HG02571 (cell line): ENCODE measurements around the gene SGSM2.

Source experiments
- ATAC-seq: cut with Tn5 transposase; IDR thresholded peaks from one replicate; pipeline ENCODE4 v1.9.1; 2021; ENCODE audit warnings: mild to moderate bottlenecking, moderate library complexity; ENCODE audit not compliant: unreplicated experiment

The SGSM2 gene

DNA sequence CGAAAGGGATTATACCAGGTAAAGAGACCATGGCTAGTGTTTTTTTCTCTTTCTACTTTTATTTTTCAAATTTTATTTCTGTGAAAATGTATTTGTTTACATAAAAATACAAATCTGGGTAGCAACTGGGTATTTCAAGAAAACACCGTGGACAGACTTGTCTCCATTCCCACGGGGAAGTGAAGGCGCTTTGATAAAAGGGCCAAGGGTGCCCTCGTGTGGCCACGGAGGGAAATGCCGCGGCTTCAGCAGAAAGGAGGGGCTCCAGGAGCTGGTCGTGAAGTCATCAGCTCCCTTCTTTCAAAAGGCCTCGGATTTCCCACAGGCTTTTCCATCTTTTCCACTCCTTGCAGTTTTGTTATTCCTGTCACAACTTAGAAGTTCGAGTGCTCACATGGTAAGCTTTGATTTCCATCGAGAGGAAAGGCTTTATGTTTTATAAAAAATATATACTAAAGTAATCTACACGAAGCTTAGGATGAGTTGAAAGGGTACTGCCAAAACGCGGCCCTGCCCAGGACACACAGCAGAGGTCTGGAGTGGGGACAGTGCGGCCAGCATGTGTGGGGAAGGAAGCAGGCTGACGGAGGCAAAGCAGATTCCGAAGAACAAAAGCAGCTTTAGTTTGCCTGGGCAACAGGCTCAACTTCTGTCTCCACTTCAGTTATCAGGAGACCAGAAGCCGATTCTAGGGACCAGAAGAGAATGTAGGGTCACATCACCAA is 78.9 kb downstream of the SGSM2 start:
- no peak for ATAC-seq

DNA sequence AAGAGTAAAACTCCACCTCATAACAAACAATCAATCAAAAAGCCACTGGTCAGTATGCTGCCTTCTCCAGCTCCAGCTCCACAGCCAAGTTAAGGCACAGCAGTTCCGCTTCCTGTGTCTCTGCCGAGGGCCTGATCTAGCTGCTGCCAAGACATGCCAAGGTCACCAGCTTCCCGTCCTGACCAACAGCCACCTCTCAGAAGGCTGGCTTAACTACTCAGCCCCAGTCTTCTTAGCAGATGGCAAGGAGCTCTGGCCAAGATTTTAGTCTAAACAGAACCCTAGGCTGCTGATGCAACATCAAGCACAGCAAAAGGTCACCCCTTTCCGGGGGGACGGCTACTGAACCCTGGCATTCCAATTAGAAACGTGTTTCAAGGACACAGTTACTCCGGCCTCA is 81.3 kb downstream of the SGSM2 start:
- ATAC-seq: no peak

DNA sequence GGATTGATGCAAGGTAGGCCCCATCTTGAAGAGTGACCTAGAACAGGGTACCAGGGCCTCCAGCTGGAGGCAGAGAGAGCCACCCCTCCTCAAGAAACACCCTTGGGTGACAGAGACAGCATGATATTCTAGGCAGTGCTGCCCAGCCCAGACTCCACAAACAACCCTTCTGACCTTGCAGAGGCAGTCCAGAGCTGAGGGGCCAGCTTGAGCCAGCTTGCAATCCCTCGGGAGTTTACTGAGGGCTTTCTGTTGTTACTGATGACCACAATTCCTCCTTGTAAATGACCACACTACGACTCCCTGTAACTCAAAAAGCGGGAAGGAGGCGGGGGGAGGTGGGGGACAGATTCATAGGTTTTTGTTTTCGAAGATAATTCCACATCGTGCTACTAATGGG is 82.2 kb downstream of the SGSM2 start:
- ATAC-seq: no peak

DNA sequence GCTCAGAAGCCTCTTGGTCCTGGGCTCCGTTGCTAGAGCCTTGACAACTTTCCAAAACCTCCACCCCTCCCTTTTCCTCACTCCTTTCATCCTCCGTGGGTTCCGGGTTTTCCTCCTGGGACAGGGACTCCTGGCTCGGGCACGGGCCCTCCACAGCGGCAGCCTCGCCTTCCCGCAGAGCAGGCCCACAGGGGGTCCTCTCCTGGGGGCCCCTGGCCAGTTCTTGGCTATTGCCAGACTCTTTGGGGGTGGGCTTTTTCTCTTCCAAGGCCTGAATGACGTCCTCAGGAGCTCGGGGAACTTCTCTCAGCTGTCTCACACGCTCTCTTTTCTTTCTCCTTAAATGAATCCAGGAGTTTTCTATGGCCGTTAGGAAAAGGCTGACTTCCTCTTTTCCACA is 82.9 kb downstream of the SGSM2 start:
- ATAC-seq: no peak

DNA sequence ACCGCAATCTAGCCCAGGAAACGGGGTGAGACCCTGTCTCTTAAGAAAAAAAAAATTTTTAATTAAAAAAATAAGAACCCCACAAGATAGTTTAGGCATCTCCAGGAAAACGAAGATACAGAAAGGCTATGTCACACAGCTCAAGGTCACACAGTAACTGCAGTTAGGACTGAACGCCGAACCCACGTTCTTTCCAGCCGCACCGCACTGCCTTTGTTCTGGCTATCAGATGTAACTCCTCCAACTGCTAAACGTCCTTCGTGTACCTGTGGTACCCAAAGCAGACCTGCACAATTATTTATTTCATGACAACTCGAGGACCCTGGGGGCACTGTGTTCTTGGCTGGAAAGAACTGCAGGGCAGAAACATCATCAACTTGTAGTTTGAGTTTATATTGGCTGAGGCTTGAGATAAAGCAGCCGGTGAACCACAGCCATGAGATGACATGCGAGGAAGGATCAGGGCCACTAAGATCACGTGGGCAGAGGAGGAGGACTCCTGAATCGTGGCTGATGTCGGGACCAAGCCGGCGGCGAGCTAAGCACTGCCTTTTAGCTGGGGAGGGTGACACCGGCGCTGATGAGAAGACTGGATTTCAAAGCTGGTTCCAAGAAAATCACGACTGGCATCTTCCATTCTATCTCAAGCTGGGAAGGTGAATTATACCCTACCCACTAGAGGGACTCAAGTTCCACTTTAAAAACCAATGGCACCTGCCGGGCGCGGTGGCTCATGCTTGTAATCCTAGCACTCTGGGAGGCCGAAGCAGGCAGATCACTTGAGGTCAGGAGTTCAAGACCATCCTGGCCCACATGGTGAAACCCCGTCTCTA is 84.2 kb downstream of the SGSM2 start:
- no peak for ATAC-seq

DNA sequence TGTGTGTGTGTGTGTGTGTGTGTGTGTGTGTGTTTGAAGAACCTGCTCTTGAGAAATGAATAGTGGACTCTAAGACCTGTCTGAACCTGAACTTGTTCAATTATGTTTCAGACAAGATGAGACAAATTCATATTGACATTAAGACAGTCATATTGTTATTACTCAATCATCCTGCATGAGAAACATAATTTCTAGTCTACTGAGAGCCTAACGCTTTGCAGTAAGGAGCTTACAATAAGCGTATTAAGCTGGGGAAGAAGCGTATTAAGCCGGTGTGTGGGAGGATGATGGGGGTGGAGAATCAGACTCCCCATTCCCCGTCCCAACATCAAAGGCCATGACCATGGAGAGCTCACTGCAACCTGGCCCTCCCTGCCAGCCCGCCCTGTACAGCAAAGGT is 86.0 kb downstream of the SGSM2 start:
- no peak for ATAC-seq

DNA sequence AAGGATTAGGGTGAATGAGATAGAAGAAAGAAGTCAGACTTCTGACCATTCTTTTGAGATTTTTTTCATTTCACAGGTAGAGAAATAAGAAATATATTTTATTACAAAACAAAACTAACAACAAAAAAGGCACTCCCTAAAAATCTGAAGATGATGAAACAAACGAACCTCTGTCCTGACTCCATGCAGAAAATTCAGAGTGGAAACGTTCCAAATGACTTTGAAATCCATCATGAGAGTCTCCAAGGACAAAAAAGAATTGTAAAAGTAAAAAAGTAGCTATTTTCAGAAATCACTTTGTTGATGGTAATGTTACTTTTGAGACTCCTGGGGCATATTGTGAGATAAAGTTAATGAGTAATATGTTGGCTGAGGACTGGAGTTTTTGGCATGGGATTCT is 89.9 kb downstream of the SGSM2 start:
- no peak for ATAC-seq

DNA sequence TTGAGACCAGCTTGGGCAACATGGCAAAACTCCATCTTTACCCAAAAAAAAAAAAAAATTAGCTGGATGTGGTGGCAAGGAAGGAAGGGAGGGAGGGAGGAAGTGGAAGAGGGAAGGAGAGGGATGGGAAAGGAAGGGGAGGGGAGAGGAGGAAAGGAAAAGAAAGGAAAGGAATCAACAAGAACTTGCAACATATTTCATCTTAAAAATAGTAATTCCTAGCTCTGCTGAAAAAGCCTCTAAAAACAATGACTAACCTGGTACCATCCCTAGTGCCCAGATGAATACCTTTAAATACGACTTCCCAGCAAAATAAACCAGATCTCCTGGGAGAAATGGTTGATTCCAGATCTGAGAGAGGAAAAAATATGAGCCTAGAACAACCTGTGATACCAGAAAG is 90.6 kb downstream of the SGSM2 start:
- no peak for ATAC-seq
